Nephron progenitor cell (in vitro differentiated cells): ENCODE results near the gene SNCB.
A peak's percentile ranks its signal among the peaks of the same experiment; 100 is the strongest.

ENCODE experiments used
- DNase-seq: peaks from one replicate; pipeline ENCODE4 v3.0.0; 2021
- H3K27ac Mint-ChIP-seq: 2 replicates; pipeline ENCODE4 v1.8.0; 2021; ENCODE audit warnings: mild to moderate bottlenecking, moderate library complexity, mixed read lengths
- H3K27me3 Mint-ChIP-seq: 2 replicates; pipeline ENCODE4 v1.8.0; 2021; ENCODE audit warnings: mild to moderate bottlenecking, low read depth, mixed read lengths; ENCODE audit not compliant: poor library complexity
- H3K36me3 Mint-ChIP-seq: 2 replicates; pipeline ENCODE4 v1.8.0; 2021; ENCODE audit warnings: low read depth, mixed read lengths
- H3K4me1 Mint-ChIP-seq: 2 replicates; pipeline ENCODE4 v1.8.0; 2021; ENCODE audit warnings: mixed read lengths
- H3K4me3 Mint-ChIP-seq: 2 replicates; pipeline ENCODE4 v1.8.0; 2021; ENCODE audit warnings: mild to moderate bottlenecking, moderate library complexity, mixed read lengths
- H3K9me3 Mint-ChIP-seq: 2 replicates; pipeline ENCODE4 v1.8.0; 2021; ENCODE audit warnings: mild to moderate bottlenecking, moderate library complexity, mixed read lengths
- TF ChIP-seq, protein P1 (sequence below): fragments of 200-600 bp; sonication (generic); IDR thresholded peaks from 2 replicates; pipeline ENCODE4 v1.5.0; 2021; ENCODE audit warnings: antibody characterized with exemption

SNCB gene

DNA sequence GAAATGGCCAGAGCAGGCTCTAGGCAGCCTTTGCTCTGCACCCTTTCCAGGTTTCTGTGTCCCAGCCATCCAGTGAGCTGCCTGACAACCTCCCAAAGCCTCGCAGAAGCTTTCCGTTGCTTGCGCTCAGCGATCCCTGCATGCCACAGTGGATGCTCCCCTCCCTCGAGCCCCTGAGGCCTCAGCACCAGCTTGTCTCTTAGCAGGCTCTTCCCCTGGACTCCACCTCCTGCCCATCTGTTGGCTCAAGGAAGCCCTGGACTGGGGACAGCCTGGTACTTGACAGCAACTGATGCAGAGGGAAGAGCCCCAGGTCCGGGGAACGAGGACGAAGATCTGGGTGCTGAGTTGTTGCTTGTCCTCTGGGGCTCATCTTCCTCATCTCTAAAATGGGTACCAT, 40.1 kb upstream of the SNCB start:
- H3K4me1 Mint-ChIP-seq, result peaks cover 1% of the 10 kb centered on the region
- H3K9me3 Mint-ChIP-seq, result peaks cover 3% of the 10 kb centered on the region
- peaks cover 51% of the 10 kb centered on the region for H3K27me3 Mint-ChIP-seq
- no peak for DNase-seq
- TF ChIP-seq, protein P1, sequence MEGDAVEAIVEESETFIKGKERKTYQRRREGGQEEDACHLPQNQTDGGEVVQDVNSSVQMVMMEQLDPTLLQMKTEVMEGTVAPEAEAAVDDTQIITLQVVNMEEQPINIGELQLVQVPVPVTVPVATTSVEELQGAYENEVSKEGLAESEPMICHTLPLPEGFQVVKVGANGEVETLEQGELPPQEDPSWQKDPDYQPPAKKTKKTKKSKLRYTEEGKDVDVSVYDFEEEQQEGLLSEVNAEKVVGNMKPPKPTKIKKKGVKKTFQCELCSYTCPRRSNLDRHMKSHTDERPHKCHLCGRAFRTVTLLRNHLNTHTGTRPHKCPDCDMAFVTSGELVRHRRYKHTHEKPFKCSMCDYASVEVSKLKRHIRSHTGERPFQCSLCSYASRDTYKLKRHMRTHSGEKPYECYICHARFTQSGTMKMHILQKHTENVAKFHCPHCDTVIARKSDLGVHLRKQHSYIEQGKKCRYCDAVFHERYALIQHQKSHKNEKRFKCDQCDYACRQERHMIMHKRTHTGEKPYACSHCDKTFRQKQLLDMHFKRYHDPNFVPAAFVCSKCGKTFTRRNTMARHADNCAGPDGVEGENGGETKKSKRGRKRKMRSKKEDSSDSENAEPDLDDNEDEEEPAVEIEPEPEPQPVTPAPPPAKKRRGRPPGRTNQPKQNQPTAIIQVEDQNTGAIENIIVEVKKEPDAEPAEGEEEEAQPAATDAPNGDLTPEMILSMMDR, result no peak
- no peaks in the 10 kb centered on the region for H3K36me3 Mint-ChIP-seq
- no peak overlapping the region for H3K4me3 Mint-ChIP-seq
- H3K27ac Mint-ChIP-seq, result no peak overlapping the region

DNA sequence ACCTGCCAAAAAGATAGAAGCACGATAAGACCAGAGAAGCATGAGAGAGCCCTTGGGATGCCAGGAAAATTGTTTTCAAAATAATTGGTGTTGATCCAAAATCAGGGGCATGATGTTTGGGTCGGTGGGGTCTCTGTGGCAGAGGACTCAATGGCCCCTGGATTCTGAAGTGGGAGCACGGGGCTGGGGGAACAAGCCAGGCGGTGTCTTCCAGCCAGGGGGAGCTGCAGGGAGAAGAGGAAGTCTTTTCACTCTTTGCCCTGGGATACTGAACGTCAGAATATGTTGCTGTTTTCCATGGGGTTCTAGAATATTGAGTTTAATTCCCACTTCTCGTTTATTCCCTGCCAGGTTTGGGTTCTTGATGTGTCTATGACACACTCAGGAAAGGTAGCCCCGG, 37.3 kb upstream of the SNCB start:
- H3K4me1 Mint-ChIP-seq, result peaks cover 14% of the 10 kb centered on the region
- peaks cover 3% of the 10 kb centered on the region for H3K9me3 Mint-ChIP-seq
- peaks cover 63% of the 10 kb centered on the region for H3K27me3 Mint-ChIP-seq
- no peak for DNase-seq
- no peaks in the 10 kb centered on the region for H3K36me3 Mint-ChIP-seq
- H3K4me3 Mint-ChIP-seq, result no peak overlapping the region
- TF ChIP-seq, protein P1, result no peak
- no peak overlapping the region for H3K27ac Mint-ChIP-seq

DNA sequence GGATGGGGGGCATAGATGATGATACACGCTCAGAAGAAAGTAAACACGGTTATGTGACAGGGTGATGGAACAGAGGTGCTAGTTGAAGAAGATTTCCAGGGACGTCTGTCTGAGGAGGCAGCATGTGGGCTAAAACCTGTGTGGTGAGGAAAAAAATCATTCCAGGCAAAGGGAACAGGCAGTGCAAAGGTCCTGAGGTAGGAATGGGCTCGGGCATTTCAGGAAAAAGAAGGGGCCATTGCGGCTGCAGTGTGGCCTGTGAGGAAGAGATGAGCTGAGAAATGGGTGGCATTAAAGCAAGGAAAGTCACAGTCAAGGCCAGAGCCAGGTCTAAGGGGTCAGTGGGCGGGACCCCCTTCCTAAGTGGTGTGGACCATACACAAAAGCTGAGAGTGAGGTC, 35.2 kb upstream of the SNCB start:
- DNase-seq, result no peak
- Mint-ChIP-seq H3K27ac (no peak overlapping the region), H3K9me3 (peaks cover 3% of the 10 kb centered on the region), H3K4me3 (no peak overlapping the region), H3K36me3 (no peaks in the 10 kb centered on the region), H3K4me1 (peaks cover 14% of the 10 kb centered on the region), H3K27me3 (peaks cover 63% of the 10 kb centered on the region)
- TF ChIP-seq, protein P1, result no peak

DNA sequence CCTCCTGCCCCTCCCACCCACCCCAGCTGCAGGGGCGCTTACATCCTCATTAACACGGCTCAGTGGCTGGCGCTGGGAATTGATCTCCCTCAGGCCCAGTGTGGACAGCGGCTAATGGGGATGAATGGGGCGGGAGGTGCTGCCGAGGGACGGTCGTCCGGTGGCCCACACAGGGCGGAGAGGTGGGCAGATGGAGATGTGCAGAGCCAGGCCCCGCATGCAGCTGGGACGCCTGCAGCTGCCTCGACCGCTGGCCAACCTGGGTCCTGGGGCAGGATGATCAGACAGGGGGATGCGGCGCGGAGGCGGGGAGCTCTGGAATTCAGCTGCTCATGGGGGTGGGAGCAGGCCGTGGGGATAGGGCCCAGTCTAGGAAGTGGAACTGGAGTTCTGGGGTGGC, 34.6 kb upstream of the SNCB start:
- Mint-ChIP-seq H3K27ac (no peak overlapping the region), H3K9me3 (peaks cover 3% of the 10 kb centered on the region), H3K4me1 (peaks cover 14% of the 10 kb centered on the region), H3K27me3 (peaks cover 67% of the 10 kb centered on the region), H3K36me3 (no peaks in the 10 kb centered on the region), H3K4me3 (no peak overlapping the region)
- peak; percentile 46 for DNase-seq
- TF ChIP-seq, protein P1, result no peak

DNA sequence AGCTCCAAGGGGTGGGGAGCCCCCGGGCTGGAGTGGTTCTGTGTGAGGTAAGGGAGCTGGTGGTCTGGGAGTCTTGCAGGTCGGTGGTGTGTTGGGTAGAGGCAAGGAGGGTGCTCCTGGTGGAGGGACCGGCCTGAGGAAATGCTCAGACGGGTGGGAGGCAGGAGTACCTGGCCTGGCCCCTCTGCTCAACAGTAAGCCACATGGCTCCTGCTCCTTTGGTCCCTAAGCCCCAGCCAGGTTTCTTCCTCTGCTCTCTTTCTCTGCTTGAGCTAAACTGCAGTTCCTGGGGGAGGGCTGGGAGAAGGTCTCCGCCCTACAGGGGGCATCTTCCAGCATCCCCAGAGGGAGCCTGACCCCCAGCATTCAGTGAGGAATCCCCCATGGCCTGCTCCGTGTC, 34.1 kb upstream of the SNCB start:
- Mint-ChIP-seq H3K4me1 (peaks cover 14% of the 10 kb centered on the region), H3K27me3 (peaks cover 67% of the 10 kb centered on the region), H3K27ac (no peak overlapping the region), H3K9me3 (peaks cover 3% of the 10 kb centered on the region), H3K36me3 (no peaks in the 10 kb centered on the region), H3K4me3 (no peak overlapping the region)
- DNase-seq, result no peak
- TF ChIP-seq, protein P1, result no peak

DNA sequence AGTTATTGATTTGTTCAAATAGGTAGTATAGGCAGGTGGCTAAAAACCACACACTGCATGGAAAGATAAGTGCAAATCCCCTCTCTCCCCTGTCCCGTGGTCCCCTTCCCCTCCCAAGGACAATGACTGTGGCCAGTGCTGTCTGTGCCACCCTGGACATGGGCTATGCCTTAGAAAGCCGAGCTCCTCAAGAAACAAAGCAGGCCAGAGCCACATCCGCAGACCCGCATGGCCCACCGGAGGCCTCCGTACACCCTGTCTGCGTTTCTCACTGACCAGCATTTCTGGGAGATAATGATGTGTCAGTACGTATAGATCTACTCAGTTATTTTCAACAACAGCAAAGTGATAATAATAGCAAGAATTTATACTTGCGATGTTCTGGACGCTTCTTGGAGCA, 33.2 kb upstream of the SNCB start:
- no peak overlapping the region for H3K4me3 Mint-ChIP-seq
- TF ChIP-seq, protein P1, result no peak
- peaks cover 14% of the 10 kb centered on the region for H3K4me1 Mint-ChIP-seq
- H3K36me3 Mint-ChIP-seq, result no peaks in the 10 kb centered on the region
- peaks cover 3% of the 10 kb centered on the region for H3K9me3 Mint-ChIP-seq
- H3K27ac Mint-ChIP-seq, result no peak overlapping the region
- peaks cover 65% of the 10 kb centered on the region for H3K27me3 Mint-ChIP-seq
- DNase-seq, result no peak
